Adrenal gland (tissue), 5 donors: ENCODE results near the gene ANO10.

Source experiments
- POLR2A ChIP-seq, 2 donors: fragments of 450-650 bp; IDR thresholded peaks; one replicate each; pipeline ENCODE4 v1.6.1; 2017; ENCODE audit warnings: antibody characterized with exemption in 2 of 2, mild to moderate bottlenecking in 2 of 2, moderate library complexity in 1 of 2
- TF ChIP-seq, protein P1 (sequence below), 6 experiments: fragments of 450-650 bp in 4 of 6; fragments of 200-600 bp in 2 of 6; sonication (generic) in 1 of 6; IDR thresholded peaks; 1 replicate in 5 of 6; 2 replicates in 1 of 6; pipeline versions ENCODE4 v1.5.1 to v1.8.0; 2016 to 2021; ENCODE audit warnings: antibody characterized with exemption in 6 of 6, mild to moderate bottlenecking in 2 of 6, moderate library complexity in 1 of 6
- donor health status: DM: no; HTN: no; CAD: no.

DNA sequence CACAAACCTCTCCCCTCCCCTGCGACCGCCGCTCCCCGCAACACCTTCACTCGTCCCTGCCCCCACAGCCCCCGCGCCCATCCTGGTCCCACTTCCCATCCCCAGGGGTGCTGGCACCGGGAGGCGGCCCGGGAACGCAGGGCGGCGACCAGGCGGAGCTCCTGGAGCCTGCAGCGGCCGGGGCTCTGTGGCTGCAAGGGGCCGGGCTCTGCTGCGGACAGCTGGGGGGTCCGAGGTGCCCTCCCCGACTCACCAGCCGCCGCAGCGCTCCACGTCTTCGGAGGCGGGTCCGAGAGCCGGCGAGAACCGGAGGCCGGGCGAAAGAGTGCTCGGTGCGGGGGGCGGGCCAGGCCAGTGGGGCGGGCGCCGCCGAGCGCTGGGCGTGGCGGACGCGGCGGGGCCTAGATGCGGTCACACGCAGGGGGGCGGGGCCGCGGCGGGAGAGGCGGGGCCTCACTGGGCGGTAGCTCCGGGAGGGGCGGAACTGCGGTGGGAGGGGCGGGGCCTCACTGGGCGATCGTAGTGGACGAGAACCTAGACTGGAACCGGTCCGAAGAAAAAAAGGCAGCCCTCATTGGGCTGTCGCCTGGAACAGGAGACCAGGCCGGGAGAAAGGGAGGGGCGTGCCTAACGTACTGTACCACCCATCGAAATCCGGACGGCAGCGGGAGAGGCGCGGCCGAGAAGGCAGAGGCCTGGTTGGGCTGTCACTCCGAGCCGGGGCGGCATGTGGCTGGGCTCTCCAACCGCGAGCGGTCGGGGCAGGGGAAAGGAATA, at the start of gene ANO10:
- peak; percentile 55 to 66 for TF ChIP-seq POLR2A (IDR thresholded peaks at IDR 0.05)
- TF ChIP-seq, protein P1, sequence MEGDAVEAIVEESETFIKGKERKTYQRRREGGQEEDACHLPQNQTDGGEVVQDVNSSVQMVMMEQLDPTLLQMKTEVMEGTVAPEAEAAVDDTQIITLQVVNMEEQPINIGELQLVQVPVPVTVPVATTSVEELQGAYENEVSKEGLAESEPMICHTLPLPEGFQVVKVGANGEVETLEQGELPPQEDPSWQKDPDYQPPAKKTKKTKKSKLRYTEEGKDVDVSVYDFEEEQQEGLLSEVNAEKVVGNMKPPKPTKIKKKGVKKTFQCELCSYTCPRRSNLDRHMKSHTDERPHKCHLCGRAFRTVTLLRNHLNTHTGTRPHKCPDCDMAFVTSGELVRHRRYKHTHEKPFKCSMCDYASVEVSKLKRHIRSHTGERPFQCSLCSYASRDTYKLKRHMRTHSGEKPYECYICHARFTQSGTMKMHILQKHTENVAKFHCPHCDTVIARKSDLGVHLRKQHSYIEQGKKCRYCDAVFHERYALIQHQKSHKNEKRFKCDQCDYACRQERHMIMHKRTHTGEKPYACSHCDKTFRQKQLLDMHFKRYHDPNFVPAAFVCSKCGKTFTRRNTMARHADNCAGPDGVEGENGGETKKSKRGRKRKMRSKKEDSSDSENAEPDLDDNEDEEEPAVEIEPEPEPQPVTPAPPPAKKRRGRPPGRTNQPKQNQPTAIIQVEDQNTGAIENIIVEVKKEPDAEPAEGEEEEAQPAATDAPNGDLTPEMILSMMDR (IDR thresholded peaks at IDR 0.05): peak in 1 of 6 experiments; percentile 8
